Activated T-cell treated with anti-CD3 and anti-CD28 coated beads for 4 hours (primary cell): ENCODE data around the gene RILP.

Source experiments
- DNase-seq: peaks from one replicate; pipeline ENCODE4 v3.0.0-alpha.2; 2020

RILP gene

DNA sequence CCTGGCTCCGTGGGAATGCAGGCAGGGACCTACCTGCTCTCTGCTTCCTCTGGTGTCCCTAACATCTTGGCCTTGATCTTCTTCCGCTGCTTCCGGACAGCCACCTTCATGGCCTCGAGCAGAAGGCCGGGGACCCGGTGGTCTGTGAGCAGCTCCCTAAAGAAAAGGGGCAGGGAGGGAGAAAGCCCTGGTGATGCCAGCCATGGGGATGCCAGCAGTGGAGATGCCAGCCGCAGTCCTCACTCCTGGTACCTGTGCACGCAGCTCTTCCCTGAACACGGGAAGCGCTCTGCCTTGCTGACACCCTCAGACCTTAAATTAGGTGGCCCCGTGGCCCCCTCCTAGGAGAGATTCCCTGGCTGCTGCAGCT, 1.9 kb downstream of the RILP start:
- no peak for DNase-seq

DNA sequence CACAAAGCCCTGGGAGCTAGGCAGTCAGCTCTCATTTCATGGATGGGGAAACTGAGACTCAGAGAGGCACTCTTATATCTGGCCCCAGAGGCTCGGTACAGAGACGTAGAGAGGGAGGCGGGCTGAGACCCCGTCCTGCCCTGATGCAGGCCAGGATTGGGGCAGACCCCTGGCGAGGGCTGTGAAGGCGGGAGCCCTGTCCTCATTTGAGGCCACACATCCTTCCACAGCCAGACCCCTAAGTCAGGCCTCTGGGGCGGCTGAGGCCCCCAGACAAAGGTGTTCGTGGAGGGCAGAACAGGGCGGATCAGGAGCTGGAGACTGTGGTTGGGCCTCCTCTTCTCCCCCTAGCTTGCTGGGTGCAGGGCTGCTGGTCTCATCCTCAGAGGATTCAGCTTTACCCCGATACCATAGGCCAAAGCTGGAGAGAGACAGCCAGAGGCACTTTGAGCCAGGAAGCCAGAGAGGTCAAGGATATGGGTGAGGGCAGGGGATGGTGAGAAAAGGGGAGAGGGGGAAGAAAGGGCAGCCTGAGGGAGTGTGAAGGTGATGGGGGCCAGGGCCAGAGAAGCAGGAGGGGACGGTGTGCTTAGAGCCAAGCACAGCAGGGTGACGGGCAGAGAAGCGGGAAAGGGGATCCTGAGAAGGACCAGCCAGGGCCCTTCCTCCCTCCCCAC, 3.3 kb downstream of the RILP start:
- DNase-seq = no peak

DNA sequence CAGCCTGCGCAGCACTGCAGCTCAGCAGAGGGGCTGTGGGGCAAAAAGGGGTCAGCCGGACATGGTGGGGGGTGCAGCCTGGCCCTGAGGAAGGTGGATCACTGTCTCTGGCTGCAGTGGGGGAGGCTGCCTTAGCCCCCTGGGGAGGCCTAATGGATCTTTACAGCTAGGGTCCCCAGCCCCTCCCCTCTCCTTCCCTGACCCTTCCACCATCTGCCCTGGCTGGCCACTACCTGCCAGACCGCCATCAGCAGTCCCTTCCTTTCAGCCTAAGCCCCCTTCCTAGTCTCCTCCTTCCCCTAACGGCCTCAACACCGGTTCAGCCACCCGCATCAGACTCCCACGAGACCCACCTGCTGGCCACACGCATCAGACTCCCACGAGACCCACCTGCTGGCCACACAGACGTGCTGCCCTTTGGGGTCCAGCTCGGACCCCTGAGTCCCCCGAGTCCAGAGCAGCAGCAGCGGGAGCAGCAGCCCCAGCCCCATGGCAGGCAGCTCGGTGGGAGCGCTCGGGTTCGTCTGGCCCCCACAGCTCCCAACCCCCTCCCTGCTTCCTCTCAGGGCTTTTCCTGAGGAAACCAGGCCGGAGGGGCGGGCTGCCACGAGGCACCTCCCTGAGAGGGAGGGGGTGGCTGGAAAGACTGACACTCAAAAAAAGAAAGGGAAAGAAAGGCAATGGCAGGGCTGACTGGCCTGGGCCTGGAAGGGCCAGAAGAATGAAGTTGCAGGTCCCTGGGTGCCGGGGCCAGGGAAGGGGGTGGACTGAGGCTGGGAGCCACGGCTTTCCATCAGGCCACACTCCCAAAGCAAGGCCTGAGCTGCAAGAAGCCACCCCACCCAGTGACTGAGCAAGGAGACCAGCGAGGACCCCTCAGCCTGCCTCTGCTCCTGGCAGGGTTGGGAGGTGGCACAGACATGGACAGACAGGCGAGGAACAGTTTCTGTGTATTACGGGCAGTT, 4.2 kb downstream of the RILP start, which contains the start of gene SCARF1:
Gene SCARF1, minus strand, starts transcription at position 526 of the 965 bp plus-strand sequence. Its CDS starts 35 bp downstream, at position 491.
- no peak for DNase-seq

DNA sequence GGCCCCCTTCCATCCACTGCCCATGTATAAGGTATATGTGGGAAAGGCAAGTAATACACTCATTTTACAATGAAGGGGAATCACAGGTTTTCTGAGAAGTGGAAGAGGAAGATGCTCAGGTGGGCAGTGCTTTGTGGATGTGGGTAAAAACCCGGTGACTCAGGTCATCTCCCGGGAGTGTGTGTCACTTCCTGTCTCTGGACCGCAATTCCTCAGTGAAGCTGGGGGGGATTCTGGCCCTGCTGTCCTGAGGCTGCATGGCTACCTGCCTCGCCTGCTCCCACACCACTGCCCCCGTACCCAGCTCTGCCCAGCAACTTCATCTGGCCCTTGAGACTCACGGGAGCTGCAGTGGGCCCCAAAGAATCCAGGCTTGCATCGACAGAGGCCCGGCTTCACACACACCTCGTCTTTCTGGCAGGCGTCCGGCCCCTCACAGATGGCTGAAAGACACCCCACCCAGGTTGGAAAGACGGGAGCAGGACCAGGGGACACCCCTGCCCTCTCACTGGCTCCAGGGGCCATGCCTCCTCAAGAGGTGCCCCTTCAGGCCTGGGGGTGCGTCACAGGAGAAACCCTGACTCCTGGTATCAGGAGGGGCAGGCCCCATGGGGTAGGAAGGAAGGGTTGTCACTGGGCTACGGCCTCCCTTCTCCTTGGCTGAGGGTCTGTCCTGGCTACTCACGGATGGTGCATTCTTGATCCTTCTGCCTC, 5.0 kb downstream of the RILP start:
- DNase-seq = no peak

DNA sequence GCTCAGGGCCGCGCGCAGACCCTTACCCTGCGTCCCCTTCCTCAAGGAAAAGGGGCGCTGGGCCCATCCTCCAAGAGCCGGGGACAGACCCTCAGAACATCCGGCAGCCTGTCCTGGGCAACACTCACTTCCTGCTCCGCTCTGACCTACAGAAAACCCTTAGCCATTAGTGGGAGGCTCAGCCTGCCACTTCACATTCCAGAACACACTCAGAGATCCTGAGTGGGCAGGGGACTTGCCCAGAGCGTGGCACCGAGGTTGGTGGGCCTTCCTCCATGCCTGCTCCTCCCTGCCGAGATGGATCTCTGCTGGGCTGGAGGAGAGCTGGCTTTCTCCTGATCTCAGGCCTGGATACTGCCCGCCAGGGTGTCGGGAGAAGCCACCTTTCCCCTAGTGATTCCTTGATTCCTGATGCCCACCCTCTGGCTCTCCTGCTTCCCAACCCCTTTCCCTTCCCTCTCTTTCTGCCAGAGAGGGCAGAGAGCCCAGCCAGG, 5.6 kb downstream of the RILP start:
- DNase-seq = no peak

DNA sequence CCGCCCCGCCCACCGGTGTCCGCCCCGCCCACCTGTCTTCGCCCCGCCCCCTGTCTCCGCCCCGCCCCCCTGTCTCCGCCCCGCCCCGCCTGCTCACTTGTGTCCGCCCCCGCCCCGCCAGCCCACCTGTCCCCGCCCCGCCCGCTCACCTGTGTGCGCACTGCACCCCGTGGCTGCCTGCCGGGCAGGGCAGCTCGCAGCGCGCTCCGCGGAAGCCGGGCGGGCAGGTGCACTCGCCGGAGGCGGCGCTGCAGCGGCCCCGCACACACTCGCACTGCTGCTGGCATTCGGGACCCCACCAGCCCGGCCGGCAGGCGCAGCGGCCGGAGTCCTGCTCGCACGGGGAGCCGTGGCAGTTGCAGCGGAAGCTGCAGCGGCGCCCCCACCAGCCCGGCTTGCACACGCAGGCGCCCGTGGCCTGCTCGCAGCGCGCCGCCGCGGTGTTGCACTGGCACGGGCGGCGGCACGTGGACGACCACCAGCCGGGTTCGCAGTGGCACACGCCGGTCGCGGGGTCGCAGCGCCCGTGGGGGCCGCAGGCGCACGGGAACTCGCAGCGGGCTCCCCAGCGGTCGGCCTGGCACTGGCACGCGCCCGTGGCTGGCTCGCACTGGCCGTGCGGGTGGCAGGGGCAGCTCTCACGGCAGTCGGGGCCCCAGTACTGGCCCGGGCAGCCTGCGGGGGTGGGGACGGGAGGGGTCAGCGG, 6.2 kb downstream of the RILP start:
- peak; percentile 40 for DNase-seq

DNA sequence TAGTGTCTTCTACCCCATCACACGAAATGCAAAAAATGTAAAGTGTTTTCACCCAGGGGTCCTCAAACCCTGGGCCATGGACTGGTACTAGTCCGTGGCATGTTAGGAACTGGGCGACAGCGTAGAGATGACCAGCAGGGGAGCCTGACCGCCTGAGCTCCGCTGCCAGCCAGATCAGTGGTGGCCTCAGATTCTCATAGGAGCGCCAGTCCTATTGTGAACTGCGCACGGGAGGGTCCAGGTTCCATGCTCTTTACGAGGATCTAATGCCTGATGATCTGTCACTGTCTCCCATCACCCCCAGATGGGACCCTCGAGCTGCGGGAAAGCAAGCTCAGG, 8.6 kb downstream of the RILP start:
- no peak for DNase-seq

DNA sequence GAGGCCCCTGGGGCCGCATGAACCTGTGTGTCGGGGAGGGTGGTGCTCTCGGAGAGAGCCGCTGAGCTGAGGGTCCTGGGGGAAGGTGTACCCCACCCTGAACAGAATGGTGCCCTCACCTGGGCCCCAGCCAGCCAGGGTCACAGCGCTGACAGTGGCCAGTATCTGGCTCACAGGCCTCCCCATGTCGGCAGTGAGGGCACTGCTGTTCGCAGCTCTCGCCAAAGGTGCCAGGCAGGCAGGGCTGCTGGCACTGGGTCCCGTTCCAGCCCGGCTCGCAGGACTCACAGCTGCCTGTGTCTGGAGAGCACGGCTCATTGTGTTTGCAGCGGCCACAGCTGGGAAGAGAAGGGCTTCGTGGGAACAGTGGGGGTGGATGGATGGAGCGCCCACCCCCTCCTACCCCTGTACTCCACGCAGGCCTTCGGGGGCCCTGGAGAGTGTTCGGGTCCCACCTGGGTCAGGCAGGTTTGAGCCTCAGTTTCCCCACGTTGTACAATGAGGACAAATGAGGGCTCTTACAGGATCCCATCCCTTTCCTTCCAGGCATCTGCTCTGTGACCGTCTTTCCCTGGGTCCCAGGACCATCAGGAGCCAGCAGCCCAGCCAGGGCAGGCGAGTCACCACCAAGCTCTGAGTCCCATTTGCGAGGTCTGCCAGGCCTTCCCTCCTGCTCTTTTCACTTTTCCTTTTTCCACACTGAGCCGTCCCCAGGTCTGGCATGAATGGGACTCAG, 9.2 kb downstream of the RILP start:
- DNase-seq = no peak

DNA sequence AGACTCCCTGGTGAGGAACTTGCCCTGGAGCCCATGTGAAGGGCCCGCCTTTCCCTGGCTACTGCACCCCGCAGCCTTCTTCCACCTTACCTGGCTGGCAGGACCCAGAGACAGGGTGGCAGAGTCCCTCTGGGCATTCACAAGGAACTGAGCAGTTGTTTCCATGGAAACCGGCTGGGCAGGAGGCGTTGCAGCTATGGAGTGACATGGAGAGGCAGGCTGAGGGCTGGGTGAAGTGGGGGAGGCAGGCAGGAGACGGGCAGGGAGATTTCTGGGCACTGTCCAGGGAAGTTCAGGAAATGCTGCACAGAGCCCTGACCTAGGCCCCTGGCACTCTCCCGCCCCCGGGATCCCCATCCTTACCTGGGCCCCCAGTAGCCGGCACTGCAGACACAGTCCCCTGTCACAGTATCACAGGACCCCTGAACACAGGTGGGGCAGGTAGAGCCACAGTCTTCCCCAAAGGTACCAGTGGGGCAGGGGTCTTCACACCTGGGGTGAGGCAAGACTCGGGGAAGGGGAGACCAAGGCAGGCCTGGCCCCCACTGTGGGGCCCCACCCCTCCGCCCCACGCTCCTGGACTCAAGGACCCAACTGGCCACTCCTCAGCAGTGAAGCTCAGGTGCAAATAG, 10.0 kb downstream of the RILP start:
- DNase-seq = no peak

DNA sequence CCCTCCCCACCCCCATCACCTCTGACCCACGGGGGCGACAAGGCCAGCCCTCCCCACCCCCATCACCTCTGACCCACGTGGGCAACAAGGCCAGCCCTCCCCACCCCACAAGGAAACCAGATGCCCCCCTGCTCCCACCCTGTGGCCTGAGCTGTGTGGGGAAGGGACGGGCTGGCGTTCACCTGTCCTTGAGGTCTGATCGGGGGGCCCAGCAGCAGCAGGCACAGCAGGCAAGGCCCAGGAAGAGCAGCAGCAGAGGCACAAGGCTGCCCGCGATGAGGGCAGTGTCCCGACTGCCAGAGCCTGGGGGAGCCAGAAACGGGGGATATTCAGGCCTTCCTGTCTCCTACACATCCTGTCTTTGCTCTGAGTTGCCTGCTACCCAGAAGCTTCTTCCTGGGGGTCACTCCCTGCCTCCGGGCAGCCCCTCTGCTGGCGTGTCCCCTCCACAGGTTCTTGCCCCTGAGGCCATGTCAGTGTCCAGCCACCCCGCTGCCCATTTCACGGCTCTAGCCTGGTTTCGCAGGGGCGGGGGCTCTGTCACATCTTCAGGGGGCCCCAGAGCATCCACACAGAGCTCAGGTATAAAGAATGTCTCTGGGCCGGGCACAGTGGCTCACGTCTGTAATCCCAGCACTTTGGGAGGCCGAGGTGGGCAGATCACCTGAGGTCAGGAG, 10.9 kb downstream of the RILP start:
- no peak for DNase-seq

DNA sequence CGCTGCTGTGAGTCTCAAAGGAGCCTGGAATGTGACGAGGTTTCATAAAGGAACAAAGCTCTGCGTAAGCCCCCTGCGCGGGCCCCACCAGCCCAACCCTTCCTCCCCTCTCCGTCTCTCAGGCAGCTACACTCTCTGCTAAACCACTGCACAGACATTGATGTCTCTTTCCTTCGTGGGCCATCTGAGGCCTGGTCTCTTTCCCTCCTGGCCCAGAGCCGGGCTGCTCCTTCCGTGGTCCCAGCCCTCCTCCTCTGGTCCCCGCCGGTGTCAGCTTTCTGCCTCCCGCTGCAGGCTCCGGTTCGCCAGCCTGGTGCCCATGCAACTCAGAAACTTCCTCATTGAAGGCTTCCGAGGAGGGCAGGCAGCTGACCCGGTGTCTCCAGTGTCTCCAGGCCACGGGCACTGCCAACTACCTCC, 11.5 kb downstream of the RILP start:
- no peak for DNase-seq

DNA sequence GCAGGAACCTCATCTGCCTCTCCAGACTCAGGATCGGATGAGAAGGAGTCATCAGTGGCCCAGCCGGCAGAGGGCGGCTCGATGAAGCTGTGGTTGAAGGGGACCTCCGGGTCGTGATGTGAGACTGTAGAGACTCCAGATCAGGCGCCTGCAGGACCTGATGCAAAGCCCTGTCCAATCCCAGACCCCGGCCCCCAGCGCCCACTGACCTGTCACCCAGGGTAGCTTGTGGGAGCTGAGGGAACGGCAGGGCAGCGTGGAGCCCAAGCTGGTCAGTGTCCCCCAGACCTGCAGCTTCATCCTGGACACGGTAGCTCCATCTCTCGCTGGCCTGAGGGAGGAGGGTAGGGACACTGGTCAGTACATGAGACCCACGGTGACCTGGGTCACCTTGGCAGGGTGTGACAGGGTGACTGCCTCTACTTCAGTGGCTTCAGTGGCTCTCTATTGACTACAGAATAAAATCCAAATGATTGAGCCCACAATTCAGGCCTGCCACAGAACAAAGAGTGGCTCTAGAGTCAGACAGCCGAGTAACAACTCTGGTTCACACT, 12.9 kb downstream of the RILP start:
- no peak for DNase-seq

DNA sequence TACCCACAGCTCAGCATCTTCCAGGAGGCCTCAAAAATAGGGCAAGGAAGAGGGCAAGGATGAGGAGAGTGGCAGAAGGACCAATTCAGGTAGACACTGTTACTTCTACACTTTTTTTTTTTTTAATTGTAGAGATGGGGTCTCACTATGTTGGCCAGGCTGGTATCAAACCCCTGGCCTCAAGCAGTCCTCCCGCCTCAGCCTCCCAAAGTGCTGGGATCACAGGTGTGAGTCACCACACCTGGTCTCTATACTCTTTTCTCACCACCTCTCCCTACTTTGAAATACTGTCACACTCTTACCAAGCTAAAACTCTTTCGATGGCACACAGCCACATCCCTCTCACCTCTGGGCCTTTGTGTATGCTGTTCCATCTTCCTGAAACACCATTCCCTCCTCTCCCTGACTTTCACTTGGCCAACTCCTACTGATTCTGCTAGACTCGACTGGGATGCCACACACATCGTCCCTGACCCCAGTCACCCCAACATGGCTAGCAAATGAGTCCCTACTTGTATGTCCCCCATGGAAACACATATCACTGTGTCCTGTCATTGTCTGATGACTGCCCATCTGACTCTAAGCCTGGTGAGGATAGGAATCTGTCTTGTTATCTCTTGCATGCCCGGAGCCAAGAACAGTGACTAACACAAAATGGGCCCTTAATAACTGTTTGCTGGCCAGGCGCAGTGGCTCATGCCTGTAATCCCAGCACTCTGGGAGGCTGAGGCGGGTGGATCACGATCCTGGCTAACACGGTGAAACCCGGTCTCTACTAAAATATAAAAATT, 13.8 kb downstream of the RILP start:
- no peak for DNase-seq

DNA sequence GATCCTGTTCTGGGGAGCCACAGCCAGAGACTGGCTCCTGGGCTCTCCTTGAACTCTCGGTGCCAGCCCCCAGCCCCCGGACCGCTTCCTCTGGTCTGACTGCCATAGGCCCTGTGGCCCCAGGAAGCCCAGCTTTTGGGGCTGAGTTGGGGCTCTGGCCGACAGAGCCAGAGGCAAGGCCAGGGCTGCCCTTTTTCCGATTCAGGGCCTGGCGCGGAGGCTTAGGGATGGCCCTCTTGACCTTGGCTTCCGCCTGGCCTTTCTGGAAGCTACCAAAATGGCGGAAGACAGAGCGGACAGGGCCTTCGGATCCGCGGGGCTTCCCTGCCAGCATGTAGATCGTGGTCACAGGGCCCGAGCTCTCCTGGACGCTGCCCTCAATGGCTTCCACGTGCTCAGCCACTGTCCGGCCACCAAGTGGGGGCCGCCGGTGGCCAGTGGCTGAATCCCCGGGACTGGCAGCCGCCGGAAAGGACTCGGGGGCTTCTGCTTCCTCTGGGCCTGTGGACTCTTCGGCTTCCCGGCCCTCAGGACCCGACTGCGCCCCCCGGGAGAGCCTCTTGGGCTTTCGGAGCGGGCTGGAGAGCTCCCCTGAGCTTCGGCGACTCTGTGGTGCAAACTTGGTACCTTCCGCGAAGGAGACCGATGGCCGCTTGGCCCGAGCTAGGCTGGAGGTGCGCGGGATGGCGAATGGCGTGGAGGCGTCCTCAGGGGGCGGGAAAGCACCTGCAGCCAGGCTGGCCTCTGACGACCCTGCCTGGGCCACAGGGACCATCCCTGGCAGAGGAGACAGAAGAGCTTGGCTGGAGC, 14.6 kb downstream of the RILP start:
- DNase-seq = no peak

DNA sequence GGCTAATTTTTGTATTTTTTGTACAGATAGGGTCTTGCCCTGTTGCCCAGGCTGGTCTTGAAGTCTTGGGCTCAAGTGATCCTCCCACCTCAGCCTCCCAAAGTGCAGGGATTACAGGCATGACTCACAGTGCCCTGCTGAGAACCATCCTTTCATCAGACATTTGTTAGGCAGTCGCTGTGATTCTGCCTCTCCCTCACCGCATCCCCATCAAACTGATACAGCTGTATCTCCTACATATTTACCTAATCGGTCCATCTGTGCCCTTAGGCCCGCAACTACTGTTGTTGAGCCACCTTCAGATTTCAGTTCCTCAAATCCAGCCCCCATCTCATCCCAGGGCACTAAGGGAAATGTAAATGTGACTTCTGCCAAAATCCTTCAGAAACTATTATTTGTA, 19.0 kb downstream of the RILP start:
- no peak for DNase-seq

DNA sequence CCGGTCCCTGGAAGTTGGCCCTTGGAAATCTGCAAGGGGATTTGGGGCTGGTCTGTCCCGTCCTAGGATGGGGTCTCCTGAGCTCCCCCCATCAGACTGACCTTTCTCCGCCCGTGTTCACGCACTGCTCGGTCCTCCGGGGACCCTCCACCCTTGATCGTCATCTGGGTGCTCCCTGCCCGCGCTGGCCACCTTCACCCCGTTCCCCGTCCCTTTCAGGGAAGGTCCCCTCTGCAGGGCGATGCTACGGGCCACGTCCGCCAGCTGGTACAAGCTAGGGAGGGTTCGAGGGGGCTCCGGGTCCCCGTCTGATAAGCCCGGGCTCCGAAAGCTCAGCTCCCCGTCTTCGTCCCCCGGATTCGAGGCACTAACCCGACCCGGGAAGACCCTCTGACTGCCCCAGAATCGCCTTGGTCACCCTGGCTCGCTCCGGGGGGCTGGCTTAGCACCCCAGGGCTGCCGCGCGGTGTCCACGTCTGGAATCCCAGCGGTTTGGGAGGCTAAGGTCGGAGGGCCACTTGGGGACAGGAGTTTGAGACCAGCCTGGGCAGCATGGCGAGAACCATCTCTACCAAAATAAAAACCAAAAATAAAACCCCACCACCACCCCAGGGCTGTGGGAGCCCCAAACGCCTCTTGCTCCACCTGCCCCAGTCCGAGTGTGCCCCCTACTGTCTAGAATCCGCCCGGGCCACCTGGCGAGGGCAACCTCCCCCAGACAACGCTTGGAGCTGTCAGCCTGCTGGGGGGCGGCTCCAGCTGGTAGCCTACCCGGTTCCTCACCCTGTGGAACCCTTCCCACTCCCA, 20.0 kb downstream of the RILP start:
- peak; percentile 72 for DNase-seq

DNA sequence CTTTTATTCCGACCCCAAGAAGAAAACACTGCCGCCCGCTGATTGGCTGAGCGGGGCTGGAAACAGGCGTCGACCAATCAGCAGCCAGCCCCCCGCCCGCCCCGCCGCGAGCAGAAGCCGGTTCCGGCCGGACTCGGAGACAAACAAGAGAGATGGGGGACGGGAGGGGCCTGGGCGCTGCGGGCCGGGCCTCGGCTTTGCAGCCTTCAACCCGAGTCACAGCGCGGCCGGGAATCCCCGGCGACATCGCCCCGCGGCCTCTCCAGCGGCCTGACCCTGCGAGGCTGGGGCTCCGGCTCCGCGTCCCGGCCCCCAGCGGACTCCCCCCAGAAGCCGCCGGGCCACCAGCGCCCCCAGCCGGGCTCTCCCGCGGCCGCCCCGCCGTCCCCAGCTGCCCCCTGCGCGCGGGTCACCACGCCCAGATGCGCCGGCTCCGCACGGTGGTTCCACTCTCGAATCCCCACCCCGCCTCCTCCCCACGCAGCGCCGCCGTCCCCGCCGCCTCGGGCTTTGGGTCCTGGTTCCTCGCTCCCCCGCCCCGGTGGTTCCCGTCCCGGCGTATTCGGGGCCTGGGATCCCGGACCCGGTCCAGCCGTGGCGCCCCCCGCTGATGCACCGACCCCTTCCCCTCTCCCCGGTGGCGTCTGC, 20.7 kb downstream of the RILP start:
- DNase-seq = peak; percentile 79
